GM19025 (cell line): ENCODE results near the gene FBXO42.
"Not testable (repeated sequence)": the region's sequence is repeated elsewhere in the genome, so short reads cannot be mapped to it uniquely, and the experiment has no call there.

Experiments used
- ATAC-seq: cut with Tn5 transposase; IDR thresholded peaks from one replicate; pipeline ENCODE4 v1.9.1; 2021; ENCODE audit warnings: mild to moderate bottlenecking, low read depth, moderate library complexity; ENCODE audit not compliant: unreplicated experiment

The FBXO42 gene

DNA sequence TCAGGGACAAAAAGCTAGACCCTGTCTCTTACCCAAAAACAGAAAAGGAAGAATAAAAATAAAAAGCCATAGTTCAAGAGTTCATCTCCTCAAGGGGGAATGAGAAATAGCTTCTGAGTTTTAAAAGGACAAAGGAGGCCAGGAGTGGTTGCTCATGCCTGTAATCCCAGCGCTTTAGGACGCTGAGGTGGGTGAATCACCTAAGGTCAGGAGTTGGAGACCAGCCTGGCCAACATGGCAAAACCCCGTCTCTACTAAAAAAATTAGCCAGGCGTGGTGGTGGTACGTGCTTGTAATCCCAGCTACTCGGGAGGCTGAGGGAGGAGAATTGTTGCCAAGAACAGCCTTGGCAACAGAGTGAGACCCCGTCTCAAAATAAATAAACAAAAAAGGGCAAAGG is 76.7 kb downstream of the FBXO42 start:
- ATAC-seq = no peak

- no peak for ATAC-seq
Observed at GRCh38 chr1:16267690-16268180, 84.5 kb downstream of the FBXO42 start.

GRCh38 chr1:16266411-16267118 is 85.7 kb downstream of the FBXO42 start:
- no peak for ATAC-seq

DNA sequence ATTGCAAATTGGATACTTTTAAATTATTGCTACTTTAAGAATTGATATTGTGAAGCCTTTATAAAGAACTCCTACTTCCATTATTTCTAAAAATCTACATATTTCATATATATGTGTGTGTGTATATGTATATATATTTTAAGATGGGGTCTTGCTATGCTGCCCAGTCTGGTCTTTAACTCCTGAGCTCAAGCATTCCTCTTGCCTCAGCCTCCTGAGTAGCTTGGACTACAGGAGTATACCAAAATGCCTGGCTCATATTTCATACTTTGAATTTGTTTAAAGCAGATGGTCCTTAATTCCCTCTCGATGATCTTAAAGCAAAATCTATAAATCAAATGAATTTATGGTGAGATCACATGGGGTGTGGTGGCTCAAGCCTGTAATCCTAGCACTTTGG is 90.2 kb downstream of the FBXO42 start:
- no peak for ATAC-seq

DNA sequence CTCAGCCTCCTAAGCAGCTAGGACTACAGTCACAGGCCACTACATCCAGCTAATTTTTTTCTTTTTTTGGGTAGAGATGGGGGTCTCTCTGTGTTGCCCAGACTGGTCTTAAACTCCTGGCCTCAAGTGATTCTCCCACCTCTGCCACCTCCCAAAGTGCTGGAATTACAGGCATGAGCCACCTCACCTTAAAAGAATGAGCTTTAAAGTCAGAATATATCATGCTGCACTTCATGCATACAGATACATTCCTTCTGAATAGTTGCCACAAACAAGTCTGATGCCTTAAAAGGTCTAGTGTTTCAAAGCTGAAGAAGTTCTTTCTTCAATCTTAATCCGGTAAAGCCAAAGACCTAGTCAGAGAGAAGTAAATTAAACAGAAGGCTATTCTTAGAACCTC is 91.5 kb downstream of the FBXO42 start:
- no peak for ATAC-seq

- ATAC-seq = no peak
Observed at GRCh38 chr1:16258591-16259135, 93.6 kb downstream of the FBXO42 start.

- no peak for ATAC-seq
Observed at GRCh38 chr1:16257968-16258367, 94.3 kb downstream of the FBXO42 start.

DNA sequence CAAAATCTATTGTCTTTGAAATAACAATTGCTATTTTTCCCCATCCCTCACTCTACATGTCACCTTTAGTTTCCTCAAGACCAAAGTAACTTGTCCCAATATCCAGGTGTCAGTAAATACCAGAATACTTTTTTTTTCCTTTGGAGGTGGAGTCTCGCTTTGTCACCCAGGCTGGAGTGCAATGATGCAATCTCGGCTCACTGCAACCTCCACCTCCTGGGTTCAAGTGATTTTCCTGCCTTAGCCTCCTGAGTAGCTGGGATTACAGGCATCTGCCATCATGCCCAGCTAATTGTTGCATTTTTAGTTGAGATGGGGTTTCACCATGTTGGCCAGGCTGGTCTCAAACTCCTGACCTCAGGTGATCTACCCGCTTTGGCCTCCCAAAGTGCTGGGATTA is 94.7 kb downstream of the FBXO42 start:
- not testable (repeated sequence) for ATAC-seq

GRCh38 chr1:16256478-16256877 is 95.8 kb downstream of the FBXO42 start:
- no peak for ATAC-seq

DNA sequence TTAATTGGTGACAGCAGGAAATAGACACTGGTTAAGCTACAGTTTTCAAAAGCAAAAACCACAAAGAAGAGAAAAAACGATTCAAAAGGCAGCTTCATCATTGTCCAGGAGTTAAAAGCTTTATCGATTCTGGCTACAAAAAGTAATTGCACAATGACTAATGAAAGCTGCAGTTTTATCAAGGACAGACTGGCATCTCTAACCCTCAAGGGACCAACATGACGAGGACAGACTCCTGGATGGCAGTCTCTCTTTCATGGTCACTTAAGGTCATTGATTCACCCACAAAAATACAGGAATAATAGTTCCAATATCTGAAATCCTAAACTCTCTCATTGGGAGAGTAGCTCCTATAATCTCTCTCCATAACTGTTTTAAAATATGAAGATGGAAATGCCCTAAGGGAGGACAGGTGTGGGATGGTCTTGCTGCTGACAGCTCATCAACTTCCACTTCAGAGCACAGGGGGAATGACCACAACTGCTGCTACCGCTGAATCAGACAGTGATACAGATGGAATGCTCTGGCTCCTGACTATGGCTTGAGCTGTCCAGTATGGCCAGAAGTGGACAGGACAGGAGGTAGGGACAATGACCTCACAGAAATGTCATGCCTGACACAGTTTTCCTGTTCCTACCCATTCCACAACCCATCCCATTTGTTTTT is 97.9 kb downstream of the FBXO42 start:
- ATAC-seq = no peak

- ATAC-seq = no peak
Observed at GRCh38 chr1:16253332-16253922, 98.9 kb downstream of the FBXO42 start.

DNA sequence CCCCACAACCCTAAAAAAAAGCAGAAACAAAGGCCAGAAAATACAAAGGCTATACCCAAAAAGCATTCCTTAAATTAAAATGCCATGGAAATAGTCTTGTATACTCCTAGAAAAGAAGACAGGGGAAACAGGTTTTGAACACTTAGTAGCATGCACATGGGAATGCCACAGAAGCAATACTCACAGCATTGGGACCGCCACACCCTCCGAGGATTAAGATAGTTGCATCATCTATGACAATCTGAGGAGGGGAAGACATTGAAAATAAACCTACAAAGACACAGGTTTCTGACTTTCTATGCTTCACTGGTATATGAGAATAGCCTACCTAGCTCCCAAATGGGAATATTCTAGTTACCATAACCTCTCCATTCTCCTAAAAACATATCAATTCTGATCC is 99.4 kb downstream of the FBXO42 start:
- no peak for ATAC-seq

GRCh38 chr1:16251381-16251780 is 100.9 kb downstream of the FBXO42 start:
- ATAC-seq = no peak

DNA sequence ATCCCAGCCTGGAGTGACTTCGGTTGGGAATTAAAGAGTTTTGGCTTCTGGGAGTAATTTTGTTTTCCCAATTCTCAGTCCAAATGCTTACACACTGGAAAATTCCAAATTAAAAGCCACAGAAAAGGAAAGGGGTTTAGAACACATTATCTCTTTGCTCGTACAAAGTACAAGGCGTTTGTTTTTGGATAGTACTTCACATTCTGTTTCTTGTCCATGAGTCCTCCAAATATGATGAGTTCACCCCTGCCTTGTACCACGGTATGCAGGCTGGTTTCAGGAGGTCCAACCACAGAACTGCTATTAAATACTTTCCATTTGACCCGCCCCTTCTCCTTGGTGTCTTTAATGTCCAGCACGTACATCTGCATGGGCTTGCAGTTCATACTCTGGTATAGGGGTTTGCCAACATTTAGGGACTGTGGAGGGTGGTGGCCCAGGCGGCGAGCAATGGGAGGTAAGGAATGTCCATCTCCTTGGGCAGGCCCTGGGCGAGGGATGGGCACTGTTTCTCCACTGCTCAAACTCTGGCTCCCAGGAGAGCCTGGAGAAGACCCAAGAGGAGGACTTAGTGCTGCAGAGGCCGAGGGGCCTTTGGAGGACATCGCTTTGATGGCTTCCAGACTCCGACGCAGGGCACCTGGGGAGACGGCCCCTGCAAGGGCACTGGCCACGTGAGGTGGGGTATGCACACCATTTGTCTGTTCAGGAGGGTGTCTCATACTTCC is 101.6 kb downstream of the FBXO42 start:
- ATAC-seq = no peak

- no peak for ATAC-seq
Observed at GRCh38 chr1:16249596-16250241, 102.6 kb downstream of the FBXO42 start.

DNA sequence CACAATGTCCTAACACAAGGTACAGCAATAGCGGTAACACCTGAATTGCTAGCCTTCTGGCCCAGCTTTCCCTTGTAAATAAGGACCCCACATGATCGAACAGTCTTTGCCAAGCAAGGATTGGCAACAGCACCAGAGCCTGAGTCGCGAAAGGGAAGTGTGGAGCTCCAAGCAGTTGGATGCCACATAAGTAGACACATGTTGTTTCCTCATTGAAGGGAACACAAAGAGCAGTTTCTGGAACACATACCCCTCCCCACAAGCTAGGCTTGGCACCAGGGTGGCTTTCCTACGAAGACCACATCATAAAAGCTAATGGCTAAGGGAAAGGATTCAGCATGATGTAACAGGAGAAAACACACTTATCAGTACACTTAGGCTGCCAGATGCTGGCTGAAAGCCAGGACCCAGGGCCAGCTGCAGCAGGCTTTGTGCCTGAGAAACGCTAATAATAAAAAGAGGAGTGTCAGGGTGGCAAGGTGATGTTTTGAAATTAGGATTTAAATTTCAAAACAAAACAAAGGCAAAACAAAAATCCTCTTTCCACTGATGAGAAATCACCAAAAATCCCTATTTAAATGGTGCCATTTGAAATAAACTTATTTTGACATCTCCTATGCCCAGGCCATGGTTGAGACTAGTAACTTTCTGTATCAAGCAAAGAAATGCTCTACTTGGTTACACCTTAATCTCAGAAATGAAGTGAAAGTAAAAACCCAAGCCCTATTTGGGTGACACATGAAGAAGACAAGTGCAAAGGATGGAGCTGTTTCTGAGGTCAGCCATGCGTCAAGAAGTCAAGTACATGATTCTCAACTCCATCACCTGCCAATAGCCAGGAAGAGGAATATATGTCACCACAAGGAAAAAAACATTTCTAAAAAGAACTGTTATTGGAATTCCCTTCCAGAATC is 103.4 kb downstream of the FBXO42 start:
- ATAC-seq = no peak

GRCh38 chr1:16248007-16248436 is 104.3 kb downstream of the FBXO42 start:
- no peak for ATAC-seq

DNA sequence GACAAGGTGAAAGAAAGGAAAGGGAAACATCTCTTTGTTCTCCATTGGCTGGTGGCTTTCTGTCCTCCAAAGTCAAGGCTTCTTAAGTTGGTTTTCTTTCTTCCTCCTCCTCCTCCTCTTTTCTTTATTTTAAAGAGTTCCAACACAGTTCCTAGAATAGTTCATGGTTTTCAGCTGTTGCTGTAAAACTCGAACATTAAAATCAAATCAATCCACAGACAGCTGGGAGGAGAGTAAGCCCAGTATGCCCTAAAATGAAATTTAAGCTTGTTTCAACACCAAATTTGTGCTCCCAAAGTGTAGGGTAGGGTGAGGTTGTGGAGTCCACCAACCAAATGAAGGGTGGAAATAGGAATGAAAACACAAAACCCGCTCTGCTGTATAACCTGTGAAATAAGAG is 104.8 kb downstream of the FBXO42 start:
- no peak for ATAC-seq

- ATAC-seq = no peak
Observed at GRCh38 chr1:16246961-16247360, 105.3 kb downstream of the FBXO42 start.
